ENCODE measurements around the gene MTMR10. TPM values are rescaled to one million over a fixed set of nuclear protein-coding genes. Genes with fewer than 3 reads are reported as not detected.

MTMR10 gene
- total RNA-seq, 1 donor from 2014 or later: 67.7 TPM

Other genes starting within 250 kb of the MTMR10 start
- 18.9 TPM for gene FAN1, start 87.7 kb downstream of the MTMR10 start, total RNA-seq
- not detected for gene TRPM1, start 110.1 kb upstream of the MTMR10 start, total RNA-seq

All from sciatic nerve (tissue), 1 donor.